SU-DHL-6 (cell line): ENCODE measurements around the gene HS3ST3A1.

ENCODE experiments used
- H2AFZ ChIP-seq: fragments of 200-600 bp; sonication (generic); 2 replicates; pipeline ENCODE4 v1.6.1; 2014; ENCODE audit warnings: low read depth, mild to moderate bottlenecking, moderate library complexity, mixed read lengths, antibody characterized with exemption, low read length; ENCODE audit not compliant: severe bottlenecking
- H3F3A ChIP-seq: fragments of 200-600 bp; shearing (Covaris generic); 2 replicates; pipeline ENCODE4 v1.6.0; 2016; ENCODE audit warnings: antibody characterized with exemption, mild to moderate bottlenecking; ENCODE audit not compliant: insufficient read depth
- H3K27ac ChIP-seq: fragments of 200-600 bp; sonication (generic); 2 replicates; pipeline ENCODE4 v1.5.1; 2016; ENCODE audit warnings: low read depth, mild to moderate bottlenecking, low read length, moderate library complexity, mixed read lengths
- H3K27me3 ChIP-seq: fragments of 200-600 bp; sonication (generic), shearing (Covaris generic); 2 replicates; pipeline ENCODE4 v1.6.0; 2014; ENCODE audit warnings: mild to moderate bottlenecking, low read length
- H3K36me3 ChIP-seq: fragments of 200-600 bp; sonication (generic); 2 replicates; pipeline ENCODE4 v1.6.1; 2014; ENCODE audit warnings: mild to moderate bottlenecking, low read length, mixed read lengths
- H3K4me2 ChIP-seq: fragments of 300-600, 200-600 bp; shearing (Covaris generic), sonication (generic); 2 replicates; pipeline ENCODE4 v1.6.0; 2014; ENCODE audit warnings: low read length, low read depth, mild to moderate bottlenecking; ENCODE audit not compliant: poor library complexity, severe bottlenecking
- H3K4me3 ChIP-seq: fragments of 200-600 bp; sonication (generic); 2 replicates; pipeline ENCODE4 v1.5.1; 2014; ENCODE audit warnings: antibody characterized with exemption, low read length, mild to moderate bottlenecking, mixed read lengths; ENCODE audit not compliant: insufficient read depth, poor library complexity, severe bottlenecking
- H3K79me2 ChIP-seq: fragments of 200-600 bp; sonication (generic); 2 replicates; pipeline ENCODE4 v1.6.1; 2014; ENCODE audit warnings: mild to moderate bottlenecking, low read length, moderate library complexity; ENCODE audit not compliant: insufficient read depth
- H3K9ac ChIP-seq: fragments of 200-600 bp; sonication (generic); 2 replicates; pipeline ENCODE4 v1.7.0; 2014; ENCODE audit warnings: mild to moderate bottlenecking, low read length
- H3K9me2 ChIP-seq: fragments of 200-600 bp; sonication (generic); replicated peaks from 2 replicates; pipeline ENCODE4 v1.6.1; 2014; ENCODE audit warnings: low read length; ENCODE audit not compliant: insufficient read depth
- H3K9me3 ChIP-seq: fragments of 200-600 bp; sonication (generic); 2 replicates; pipeline ENCODE4 v1.6.1; 2014; ENCODE audit warnings: low read length, mixed read lengths; ENCODE audit not compliant: insufficient read depth
- H4K20me1 ChIP-seq: fragments of 200-600 bp; sonication (generic); 2 replicates; pipeline ENCODE4 v1.6.1; 2014; ENCODE audit warnings: low read depth, mild to moderate bottlenecking, antibody characterized with exemption, low read length, moderate library complexity, mixed read lengths
- EZH2phosphoT487 ChIP-seq: fragments of 200-600 bp; sonication (generic), shearing (Covaris generic); conservative IDR thresholded peaks from 2 replicates; pipeline ENCODE4 v1.6.1; 2018; ENCODE audit warnings: mild to moderate bottlenecking, antibody characterized with exemption, low read length, moderate library complexity, mixed read lengths
- TF ChIP-seq, protein P1 (sequence below): fragments of 200-600 bp; sonication (generic); IDR thresholded peaks from one replicate; pipeline ENCODE4 v1.5.1; 2017; ENCODE audit warnings: antibody characterized with exemption, mild to moderate bottlenecking, low read length, moderate library complexity; ENCODE audit not compliant: insufficient read depth, poor library complexity, severe bottlenecking

HS3ST3A1 gene

GRCh38 chr17:13587487-13588338 lies 14.0 kb downstream of the HS3ST3A1 start:
- H3K27ac ChIP-seq, result no peak overlapping the region
- H3K4me2 ChIP-seq, result no peak overlapping the region
- H3K79me2 ChIP-seq, result no peaks in the 10 kb centered on the region
- no peaks in the 10 kb centered on the region for H3K27me3 ChIP-seq
- H2AFZ ChIP-seq, result no peak overlapping the region
- no peaks in the 10 kb centered on the region for H3K9me3 ChIP-seq
- TF ChIP-seq EZH2phosphoT487, result no peak
- TF ChIP-seq, protein P1, sequence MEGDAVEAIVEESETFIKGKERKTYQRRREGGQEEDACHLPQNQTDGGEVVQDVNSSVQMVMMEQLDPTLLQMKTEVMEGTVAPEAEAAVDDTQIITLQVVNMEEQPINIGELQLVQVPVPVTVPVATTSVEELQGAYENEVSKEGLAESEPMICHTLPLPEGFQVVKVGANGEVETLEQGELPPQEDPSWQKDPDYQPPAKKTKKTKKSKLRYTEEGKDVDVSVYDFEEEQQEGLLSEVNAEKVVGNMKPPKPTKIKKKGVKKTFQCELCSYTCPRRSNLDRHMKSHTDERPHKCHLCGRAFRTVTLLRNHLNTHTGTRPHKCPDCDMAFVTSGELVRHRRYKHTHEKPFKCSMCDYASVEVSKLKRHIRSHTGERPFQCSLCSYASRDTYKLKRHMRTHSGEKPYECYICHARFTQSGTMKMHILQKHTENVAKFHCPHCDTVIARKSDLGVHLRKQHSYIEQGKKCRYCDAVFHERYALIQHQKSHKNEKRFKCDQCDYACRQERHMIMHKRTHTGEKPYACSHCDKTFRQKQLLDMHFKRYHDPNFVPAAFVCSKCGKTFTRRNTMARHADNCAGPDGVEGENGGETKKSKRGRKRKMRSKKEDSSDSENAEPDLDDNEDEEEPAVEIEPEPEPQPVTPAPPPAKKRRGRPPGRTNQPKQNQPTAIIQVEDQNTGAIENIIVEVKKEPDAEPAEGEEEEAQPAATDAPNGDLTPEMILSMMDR, result no peak
- H3K4me3 ChIP-seq, result no peak overlapping the region
- H3K9me2 ChIP-seq, result no peaks in the 10 kb centered on the region
- H3F3A ChIP-seq, result no peaks in the 10 kb centered on the region
- no peaks in the 10 kb centered on the region for H3K36me3 ChIP-seq
- no peak overlapping the region for H3K9ac ChIP-seq
- no peaks in the 10 kb centered on the region for H4K20me1 ChIP-seq

DNA sequence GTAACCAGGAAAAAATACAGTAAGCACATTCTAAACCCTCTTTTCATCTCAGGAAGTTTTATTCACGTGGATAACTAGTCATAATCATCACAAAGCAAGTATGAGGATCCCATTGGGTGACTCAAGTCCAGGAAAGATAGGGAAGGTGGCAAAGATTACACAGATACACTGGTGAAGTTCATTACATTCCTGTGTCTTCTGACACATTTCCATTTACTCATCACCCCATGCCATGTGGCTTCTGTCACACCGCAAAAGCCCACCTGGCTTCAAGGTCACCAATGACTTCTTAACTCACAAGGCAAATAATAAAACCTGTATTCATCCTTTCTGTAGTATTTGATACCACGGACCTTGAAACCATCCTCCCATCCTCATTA lies 17.0 kb downstream of the HS3ST3A1 start:
- H3K36me3 ChIP-seq, result no peaks in the 10 kb centered on the region
- no peaks in the 10 kb centered on the region for H3K9me2 ChIP-seq
- H3K9me3 ChIP-seq, result no peaks in the 10 kb centered on the region
- H3K79me2 ChIP-seq, result no peaks in the 10 kb centered on the region
- no peak overlapping the region for H3K27ac ChIP-seq
- no peaks in the 10 kb centered on the region for H4K20me1 ChIP-seq
- H3K4me2 ChIP-seq, result no peak overlapping the region
- no peak for TF ChIP-seq EZH2phosphoT487
- TF ChIP-seq, protein P1, result no peak
- H3F3A ChIP-seq, result no peaks in the 10 kb centered on the region
- H3K4me3 ChIP-seq, result no peak overlapping the region
- H2AFZ ChIP-seq, result no peak overlapping the region
- H3K27me3 ChIP-seq, result no peaks in the 10 kb centered on the region
- H3K9ac ChIP-seq, result no peak overlapping the region

DNA sequence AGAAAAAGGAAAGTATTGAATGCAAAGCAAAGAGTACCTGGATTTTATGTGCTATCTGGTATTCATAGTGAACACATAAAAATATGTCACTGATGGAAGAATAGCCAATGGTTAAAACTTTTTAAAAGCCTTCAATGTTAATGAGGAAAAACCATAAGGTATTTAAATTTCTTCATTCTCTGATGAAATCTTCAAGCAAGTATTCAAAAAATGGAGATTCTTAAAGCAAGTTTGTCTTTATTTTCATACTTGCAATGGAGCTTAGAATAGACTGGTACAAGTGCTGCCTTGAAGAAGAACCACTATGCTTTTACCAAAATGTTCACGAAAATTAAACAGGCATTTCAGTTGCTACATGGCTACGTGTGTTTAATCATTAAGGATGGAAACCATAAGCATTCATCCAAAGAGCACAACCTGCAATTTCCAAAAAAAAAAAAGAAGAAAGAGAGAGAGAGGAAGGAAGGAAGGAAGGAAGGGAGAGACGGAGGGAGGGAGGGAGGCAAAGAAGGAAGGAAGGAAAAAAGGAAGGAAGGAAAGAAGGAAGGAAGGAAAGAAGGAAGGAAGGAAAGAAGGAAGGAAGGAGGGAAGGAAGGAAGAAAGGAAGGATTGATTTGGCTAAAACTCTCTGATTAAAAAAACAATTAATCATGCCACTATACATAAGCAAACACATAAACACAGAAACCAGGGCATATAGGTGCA lies 17.6 kb downstream of the HS3ST3A1 start:
- Histone ChIP-seq H3K36me3 (no peaks in the 10 kb centered on the region), H3K4me2 (no peak overlapping the region), H4K20me1 (no peaks in the 10 kb centered on the region), H3K9ac (no peak overlapping the region), H3K4me3 (no peak overlapping the region), H3K9me2 (no peaks in the 10 kb centered on the region), H3K9me3 (no peaks in the 10 kb centered on the region), H2AFZ (no peak overlapping the region), H3F3A (no peaks in the 10 kb centered on the region), H3K27me3 (no peaks in the 10 kb centered on the region), H3K79me2 (no peaks in the 10 kb centered on the region), H3K27ac (no peak overlapping the region)
- TF ChIP-seq EZH2phosphoT487, result no peak
- TF ChIP-seq, protein P1, result no peak
